ENCODE data around the gene MMP14.

MMP14 gene

DNA sequence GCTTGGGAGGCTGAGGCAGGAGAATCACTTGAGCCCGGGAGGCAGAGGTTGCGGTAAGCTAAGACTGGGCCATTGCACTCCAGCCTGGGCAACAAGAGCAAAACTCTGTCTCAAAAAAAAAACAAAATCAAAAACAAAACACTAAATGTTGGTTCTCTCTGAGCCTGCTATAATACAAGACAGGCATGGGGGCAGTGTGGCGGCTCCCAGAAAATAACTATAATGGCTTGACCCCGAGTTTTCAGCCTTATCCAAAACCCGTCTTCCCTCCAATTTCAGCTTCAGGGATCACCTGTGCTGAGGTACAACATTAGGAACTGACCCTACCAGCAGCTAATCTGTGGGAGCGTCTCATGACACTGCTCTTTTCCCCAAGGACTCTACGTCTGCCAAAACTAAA is 22.0 kb upstream of the MMP14 start:
- TF ChIP-seq CTCF (IDR thresholded peaks at IDR 0.05; ENCODE audit: insufficient read depth, missing control alignments), result no peak
- DNase-seq (ENCODE audit: insufficient read length, low spot score) (no peak), FAIRE-seq (no peak)

DNA sequence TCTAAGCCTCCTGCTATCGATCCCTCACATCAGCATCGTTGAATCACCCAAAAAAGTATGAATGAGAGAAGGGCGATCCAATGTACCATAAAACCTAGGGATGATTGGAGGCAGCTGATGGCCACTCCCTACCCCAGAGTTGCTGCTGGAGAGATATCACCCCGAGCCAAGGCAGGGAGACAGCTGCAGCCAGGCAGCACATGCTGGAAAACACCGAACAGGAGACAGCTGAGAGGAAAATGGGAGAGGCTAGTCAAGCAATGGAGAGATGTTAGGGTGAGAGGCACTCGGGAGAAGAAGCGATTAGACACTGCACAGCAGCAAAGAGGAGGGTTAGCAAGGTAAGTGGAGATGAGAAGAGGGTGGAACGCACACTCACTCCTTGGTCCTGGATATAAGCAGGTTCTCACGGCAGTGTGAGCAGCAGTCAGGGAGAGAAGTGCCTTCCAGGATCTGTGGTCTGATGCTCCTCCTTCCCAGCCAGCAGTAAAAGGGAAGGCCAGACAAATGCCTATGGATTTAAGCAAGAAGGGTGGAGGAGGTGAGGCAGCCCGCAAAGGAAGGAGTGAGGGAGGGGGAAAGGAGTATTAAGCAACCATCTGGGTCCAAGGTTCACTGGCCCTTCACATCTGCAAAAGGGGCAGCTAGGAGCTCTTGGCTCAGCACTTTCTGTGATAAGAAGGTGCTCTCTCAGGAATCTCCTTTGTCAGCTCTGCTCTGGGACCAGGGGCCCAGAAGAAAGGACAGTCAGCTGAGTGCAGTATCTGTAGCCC is 21.3 kb upstream of the MMP14 start, which contains the start of gene SLC7A7:
Gene SLC7A7, minus strand, starts transcription at position 495 of the 773 bp plus-strand sequence. CDS start 2,037 bp downstream, outside the sequence.
- DNase-seq (ENCODE audit: insufficient read length, low spot score), result no peak
- TF ChIP-seq CTCF (IDR thresholded peaks at IDR 0.05; ENCODE audit: insufficient read depth, missing control alignments), result no peak
- no peak for FAIRE-seq

- DNase-seq (ENCODE audit: insufficient read length, low spot score) (no peak), FAIRE-seq (no peak)
- TF ChIP-seq CTCF (IDR thresholded peaks at IDR 0.05; ENCODE audit: insufficient read depth, missing control alignments), result no peak
Measured at GRCh38 chr14:22819151-22819988, 17.0 kb upstream of the MMP14 start.

DNA sequence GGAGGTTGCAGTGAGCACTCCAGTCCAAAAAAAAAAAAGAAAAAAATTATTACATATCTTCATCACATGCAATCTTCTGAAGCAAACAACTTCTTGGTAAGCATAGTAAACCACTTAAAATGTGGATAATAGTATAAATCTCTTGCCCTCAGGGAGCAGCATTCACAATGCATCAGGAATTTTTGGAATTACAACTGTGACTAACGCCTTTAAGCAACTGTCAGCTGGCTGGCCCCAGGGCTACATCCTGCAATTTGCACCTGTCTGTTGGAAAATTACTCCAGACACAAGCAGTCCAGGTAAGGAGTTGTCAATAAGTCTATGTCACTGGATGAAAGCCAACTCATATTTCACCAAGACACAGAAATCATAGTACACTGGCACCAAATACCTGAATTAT is 15.7 kb upstream of the MMP14 start:
- DNase-seq (ENCODE audit: insufficient read length, low spot score) (no peak), FAIRE-seq (no peak)
- no peak for TF ChIP-seq CTCF (IDR thresholded peaks at IDR 0.05; ENCODE audit: insufficient read depth, missing control alignments)

DNA sequence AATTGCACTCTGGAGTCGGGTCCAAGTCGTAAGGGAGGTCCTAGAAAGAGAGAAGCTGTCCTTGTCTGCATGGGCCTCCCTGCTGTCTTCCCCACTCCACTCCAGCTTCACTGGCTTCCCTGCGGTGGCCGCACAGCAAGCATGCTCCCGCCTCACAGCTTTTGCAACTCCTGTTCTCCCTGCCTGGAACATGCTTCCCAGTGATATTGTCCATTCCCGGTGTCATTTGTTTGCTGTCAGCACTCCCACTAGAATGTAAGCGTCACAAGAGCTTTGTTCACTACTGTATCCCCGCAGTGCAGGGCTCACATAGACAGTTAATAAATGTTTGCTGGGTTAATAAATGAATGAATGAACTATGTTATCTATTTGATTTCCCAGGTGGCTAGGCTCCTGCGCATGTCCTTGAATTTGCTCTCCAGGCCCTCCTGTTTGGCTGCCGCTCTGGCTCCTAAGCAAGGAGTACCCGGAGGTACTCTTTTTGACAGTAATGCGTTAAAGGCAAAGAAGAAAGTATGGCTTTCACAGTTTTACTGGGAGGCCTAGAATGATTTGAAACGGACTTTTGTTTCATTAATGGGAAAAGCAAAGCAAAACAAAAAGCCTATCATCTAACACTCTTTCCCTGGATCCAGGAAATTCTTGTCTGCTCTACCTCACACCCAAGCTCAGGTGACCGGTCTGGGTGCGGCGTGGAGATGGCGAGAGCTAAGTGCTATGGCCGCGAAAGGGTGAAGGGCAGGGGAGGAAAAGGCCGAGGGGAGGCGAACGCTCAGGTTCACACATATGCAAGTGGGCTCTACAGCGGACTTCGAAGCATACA is 15.0 kb upstream of the MMP14 start:
- no peak for FAIRE-seq

More for the DNA sequence above, 15.0 kb upstream of the MMP14 start:
- DNase-seq (ENCODE audit: insufficient read length, low spot score), result no peak
- TF ChIP-seq CTCF (IDR thresholded peaks at IDR 0.05; ENCODE audit: insufficient read depth, missing control alignments), result no peak
